ENCODE data around the gene MAN2A1. TPM values are rescaled to one million over a fixed set of nuclear protein-coding genes. Genes with fewer than 3 reads are reported as not detected.

MAN2A1 gene
- total RNA-seq, 4 donors from 2014 or later: 53.1 to 83.6 (median 59.3) TPM

DNA sequence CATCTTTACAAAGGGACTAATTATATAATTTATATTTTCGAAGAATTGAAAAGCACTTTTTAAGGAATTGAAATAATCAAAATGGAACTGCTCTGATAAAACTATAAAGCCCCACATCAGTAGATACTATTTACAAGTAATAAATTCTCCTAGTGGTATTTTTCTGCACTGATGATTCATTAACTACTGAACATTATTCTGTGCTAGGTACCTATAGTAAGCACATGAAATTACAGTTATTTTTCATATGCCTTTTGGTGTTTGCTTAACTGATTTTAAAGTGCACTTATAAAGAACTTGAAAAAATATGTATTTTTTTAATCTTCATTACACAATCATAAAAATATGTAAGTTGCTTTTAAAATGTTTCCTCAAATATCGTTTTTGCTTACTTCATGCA lies 123.0 kb downstream of the MAN2A1 start:
- Histone ChIP-seq H3K36me3 (no peaks in the 10 kb centered on the region), H3K27me3 (no peaks in the 10 kb centered on the region), H3K9me3 (no peaks in the 10 kb centered on the region), H3K27ac (no peak overlapping the region), H3K4me3 (replicated peaks in 1 of 3) (no peak overlapping the region), H3K4me1 (no peaks in the 10 kb centered on the region)
- DNase-seq: no peak
- intact Hi-C loops (cut with DNase I): no loop called here
- 86 to 90% methylated on average over 2 of the region's 2 CpGs for WGBS, 2 donors
- no peak for TF ChIP-seq POLR2A (IDR thresholded peaks at IDR 0.05)
- TF ChIP-seq CTCF (IDR thresholded peaks at IDR 0.05): no peak

DNA sequence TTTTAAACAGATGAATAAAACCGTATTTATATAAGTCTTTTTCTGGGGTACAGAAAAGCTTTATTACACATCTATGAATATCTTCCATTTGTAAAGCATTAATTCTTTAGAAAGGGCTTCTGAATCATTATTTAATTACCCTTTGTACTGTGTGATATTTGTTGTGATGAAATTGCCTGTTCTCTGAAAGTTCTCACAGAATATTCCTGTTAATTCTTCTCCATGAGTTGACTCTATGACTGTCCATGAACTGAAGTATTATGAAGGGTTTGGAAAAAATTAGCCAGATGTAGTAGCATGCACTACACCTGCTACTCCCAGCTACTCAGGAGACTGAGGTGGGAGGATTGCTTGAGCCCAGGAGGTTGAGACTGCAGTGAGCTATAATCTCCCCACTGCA lies 127.0 kb downstream of the MAN2A1 start:
- Histone ChIP-seq H3K27me3 (no peaks in the 10 kb centered on the region), H3K4me3 (replicated peaks in 1 of 3) (no peak overlapping the region), H3K9me3 (no peaks in the 10 kb centered on the region), H3K27ac (no peak overlapping the region), H3K4me1 (no peaks in the 10 kb centered on the region), H3K36me3 (no peaks in the 10 kb centered on the region)
- intact Hi-C loops (cut with DNase I): no loop called here
- 96 to 99% methylated on average over 1 of the region's 1 CpG for whole genome bisulfite sequencing, 2 donors
- no peak for DNase-seq
- TF ChIP-seq POLR2A (IDR thresholded peaks at IDR 0.05): no peak

DNA sequence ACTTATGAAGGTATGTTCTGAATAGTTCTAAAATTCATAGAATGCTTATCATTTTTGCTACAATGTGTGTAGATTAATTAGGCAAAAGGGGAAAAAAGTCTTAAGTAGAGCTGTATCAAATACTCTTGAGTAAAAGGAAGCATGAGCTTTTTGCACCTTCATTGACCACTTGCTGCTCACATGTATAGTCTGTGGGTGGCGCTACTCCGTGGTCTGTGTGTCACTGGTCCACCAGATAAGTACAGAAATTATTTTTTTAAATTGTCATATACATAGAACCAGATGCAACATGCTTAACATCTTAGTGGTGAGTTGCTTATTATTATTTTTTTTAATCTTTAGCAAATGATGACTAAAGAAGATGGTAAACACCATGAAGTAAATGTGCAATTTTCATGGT lies 130.2 kb downstream of the MAN2A1 start:
- WGBS, 2 donors: 68 to 69% methylated on average over 2 of the region's 2 CpGs
- Histone ChIP-seq H3K27ac (no peak overlapping the region), H3K36me3 (no peaks in the 10 kb centered on the region), H3K9me3 (no peaks in the 10 kb centered on the region), H3K4me3 (replicated peaks in 1 of 3) (no peak overlapping the region), H3K27me3 (no peaks in the 10 kb centered on the region), H3K4me1 (no peaks in the 10 kb centered on the region)
- no peak for DNase-seq
- intact Hi-C loops (cut with DNase I): no loop called here
- no peak for TF ChIP-seq CTCF (IDR thresholded peaks at IDR 0.05)
- no peak for TF ChIP-seq POLR2A (IDR thresholded peaks at IDR 0.05)

GRCh38 chr5:109823597-109823996 lies 133.9 kb downstream of the MAN2A1 start:
- H3K9me3 ChIP-seq: no peaks in the 10 kb centered on the region
- H3K36me3 ChIP-seq: no peaks in the 10 kb centered on the region
- TF ChIP-seq POLR2A (IDR thresholded peaks at IDR 0.05) (no peak), CTCF (IDR thresholded peaks at IDR 0.05) (no peak)
- whole genome bisulfite sequencing, 2 donors: 96 to 100% methylated on average over 4 of the region's 4 CpGs
- no peak overlapping the region for H3K4me3 ChIP-seq (replicated peaks in 1 of 3)
- no peak for DNase-seq
- intact Hi-C loops (cut with DNase I): no loop called here
- H3K27ac ChIP-seq: no peak overlapping the region
- H3K4me1 ChIP-seq: no peaks in the 10 kb centered on the region
- H3K27me3 ChIP-seq: no peaks in the 10 kb centered on the region

DNA sequence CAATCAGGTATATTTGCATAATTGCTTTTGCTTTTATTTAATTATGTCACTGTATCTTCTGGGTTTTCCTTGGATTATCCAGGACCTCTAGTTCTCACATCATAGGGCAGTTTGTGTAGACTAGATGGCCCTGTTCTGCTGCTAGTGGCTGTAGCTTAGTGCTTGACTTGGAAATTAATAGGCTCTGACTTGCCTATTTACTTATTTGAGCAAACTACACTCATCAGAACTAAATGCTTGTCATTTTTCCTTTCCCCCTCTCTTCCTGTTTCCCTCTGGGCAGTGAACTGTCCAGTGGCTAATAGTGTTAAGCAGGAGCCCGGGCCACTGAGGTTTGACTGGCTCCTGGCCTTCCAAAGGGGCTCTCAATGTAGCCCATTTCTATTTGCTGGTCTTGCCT lies 135.7 kb downstream of the MAN2A1 start:
- no peaks in the 10 kb centered on the region for H3K36me3 ChIP-seq
- H3K4me1 ChIP-seq: no peaks in the 10 kb centered on the region

More for the DNA sequence above, 135.7 kb downstream of the MAN2A1 start:
- intact Hi-C loops (cut with DNase I): no loop called here
- 87 to 93% methylated on average over 1 of the region's 1 CpG for WGBS, 2 donors
- no peak overlapping the region for H3K4me3 ChIP-seq (replicated peaks in 1 of 3)
- H3K9me3 ChIP-seq: no peaks in the 10 kb centered on the region
- no peaks in the 10 kb centered on the region for H3K27me3 ChIP-seq
- DNase-seq: no peak
- no peak overlapping the region for H3K27ac ChIP-seq
- no peak for TF ChIP-seq CTCF (IDR thresholded peaks at IDR 0.05)
- no peak for TF ChIP-seq POLR2A (IDR thresholded peaks at IDR 0.05)
